ENCODE data around the gene OR52N5. TPM values are rescaled to one million over a fixed set of nuclear protein-coding genes. Genes with fewer than 3 reads are reported as not detected.

Gene OR52N5
- polyA plus RNA-seq, 1 of the 3 experiments (the other 2 are of a cell fraction), result not detected

- TF ChIP-seq CTCF (IDR thresholded peaks at IDR 0.05) (no peak), GATA2 (CRISPR knock-in tag; IDR thresholded peaks at IDR 0.05) (no peak), RAD21 (IDR thresholded peaks at IDR 0.05; ENCODE audit: low read length) (no peak), FOXJ3 (CRISPR knock-in tag; IDR thresholded peaks at IDR 0.05) (no peak), IRF3 (IDR thresholded peaks at IDR 0.05; ENCODE audit: low read depth, low read length) (no peak), SIN3A (IDR thresholded peaks at IDR 0.05; ENCODE audit: borderline replicate concordance, low read depth, low read length) (no peak), RFX5 (IDR thresholded peaks at IDR 0.05; ENCODE audit: low read length) (no peak), CHD2 (IDR thresholded peaks at IDR 0.05; ENCODE audit: low read length, partially characterized antibody) (no peak), ELF1 (IDR thresholded peaks at IDR 0.05) (no peak), USF2 (IDR thresholded peaks at IDR 0.05; ENCODE audit: borderline replicate concordance, low read depth, low read length) (no peak), NFIC (IDR thresholded peaks at IDR 0.05; ENCODE audit: borderline replicate concordance) (no peak), JUND (IDR thresholded peaks at IDR 0.05) (no peak), RXRA (IDR thresholded peaks at IDR 0.05; ENCODE audit: borderline replicate concordance, low read depth) (no peak), POLR2AphosphoS5 (IDR thresholded peaks at IDR 0.05; ENCODE audit: low read depth, low read length) (no peak), TAF1 (IDR thresholded peaks at IDR 0.05; ENCODE audit: borderline replicate concordance, low read depth, low read length) (no peak), EP300 (IDR thresholded peaks at IDR 0.05; ENCODE audit: borderline replicate concordance in 1 of 2, low read depth in 1 of 2, low read length in 1 of 2) (no peak), FOXM1 (IDR thresholded peaks at IDR 0.05; ENCODE audit: low read depth) (no peak), RCOR1 (IDR thresholded peaks at IDR 0.05; ENCODE audit: low read length) (no peak)
- POLR2A ChIA-PET, result no interaction called here
Observed at GRCh38 chr11:5809905-5810795, 27.0 kb upstream of the OR52N5 start.

More at GRCh38 chr11:5809905-5810795, 27.0 kb upstream of the OR52N5 start:
- DNase-seq, result no peak
- H2AFZ ChIP-seq (ENCODE audit: low read depth), result no peak overlapping the region
- peaks cover 0 to 4% of the 10 kb centered on the region in 2 experiments; a peak in 1 of 4 replicates for H3K4me1 ChIP-seq (ENCODE audit: control insufficient read depth in 1 of 2, insufficient read depth in 2 of 2, low read depth in 1 of 2, low read length in 1 of 2)
- 13% methylated on average over 6 of the region's 6 CpGs for WGBS (ENCODE audit: low lambda C conversion rate)
- H4K20me1 ChIP-seq (ENCODE audit: insufficient read depth), result no peaks in the 10 kb centered on the region
- H3K79me2 ChIP-seq (ENCODE audit: insufficient read depth), result no peaks in the 10 kb centered on the region
- H3K4me3 ChIP-seq (ENCODE audit: low read depth in 2 of 2, low read length in 1 of 2), result no peak overlapping the region
- H3K9me3 ChIP-seq, result no peaks in the 10 kb centered on the region
- no peak overlapping the region for H3K27ac ChIP-seq (ENCODE audit: low read depth in 2 of 2, low read length in 1 of 2)
- H3F3A ChIP-seq (replicated peaks; ENCODE audit: insufficient read depth), result no peaks in the 10 kb centered on the region
- no peak overlapping the region for H3K9ac ChIP-seq
- no peaks in the 10 kb centered on the region for H3K9me2 ChIP-seq
- no peak overlapping the region for H3K4me2 ChIP-seq
- H3K27me3 ChIP-seq (ENCODE audit: insufficient read depth), result peaks cover 38% of the 10 kb centered on the region; the same call in 1 of the 2 replicates
- no peaks in the 10 kb centered on the region for H3K36me3 ChIP-seq (replicated peaks in 1 of 2; ENCODE audit: control insufficient read depth in 1 of 2, insufficient read depth in 2 of 2, low read length in 1 of 2)
- CTCF ChIA-PET, result interaction anchor here (0.8 to 1.8 kb wide), 6 partner anchors 7 to 334 kb away, joined by 3 to 5 read pairs (median 3); no protein-coding TSS in a partner anchor
